ENCODE measurements around the gene APBA1.

APBA1 gene

GRCh38 chr9:69465473-69465872 lies 206.7 kb downstream of the APBA1 start:
- DNase-seq (ENCODE audit: low read depth), result no peak
- no peak for TF ChIP-seq CTCF (conservative IDR thresholded peaks at IDR 0.05; ENCODE audit: low read depth, low read length)
- H3K4me3 ChIP-seq (ENCODE audit: low read length), result no peak overlapping the region

- no peak for DNase-seq (ENCODE audit: low read depth)
- H3K4me3 ChIP-seq (ENCODE audit: low read length), result no peak overlapping the region
- no peak for TF ChIP-seq CTCF (conservative IDR thresholded peaks at IDR 0.05; ENCODE audit: low read depth, low read length)
Measured at GRCh38 chr9:69463497-69464068, 208.6 kb downstream of the APBA1 start.

GRCh38 chr9:69462394-69462793 lies 209.8 kb downstream of the APBA1 start:
- no peak for DNase-seq (ENCODE audit: low read depth)
- H3K4me3 ChIP-seq (ENCODE audit: low read length), result no peak overlapping the region
- no peak for TF ChIP-seq CTCF (conservative IDR thresholded peaks at IDR 0.05; ENCODE audit: low read depth, low read length)

- no peak for TF ChIP-seq CTCF (conservative IDR thresholded peaks at IDR 0.05; ENCODE audit: low read depth, low read length)
- DNase-seq (ENCODE audit: low read depth), result no peak
- no peak overlapping the region for H3K4me3 ChIP-seq (ENCODE audit: low read length)
Measured at GRCh38 chr9:69461103-69461887, 210.9 kb downstream of the APBA1 start.

- H3K4me3 ChIP-seq (ENCODE audit: low read length), result no peak overlapping the region
- no peak for TF ChIP-seq CTCF (conservative IDR thresholded peaks at IDR 0.05; ENCODE audit: low read depth, low read length)
- no peak for DNase-seq (ENCODE audit: low read depth)
Measured at GRCh38 chr9:69460012-69460411, 212.2 kb downstream of the APBA1 start.

- H3K4me3 ChIP-seq (ENCODE audit: low read length), result no peak overlapping the region
- no peak for TF ChIP-seq CTCF (conservative IDR thresholded peaks at IDR 0.05; ENCODE audit: low read depth, low read length)
- no peak for DNase-seq (ENCODE audit: low read depth)
Measured at GRCh38 chr9:69458176-69458575, 214.0 kb downstream of the APBA1 start.

GRCh38 chr9:69456201-69456600 lies 216.0 kb downstream of the APBA1 start:
- DNase-seq (ENCODE audit: low read depth), result no peak
- no peak for TF ChIP-seq CTCF (conservative IDR thresholded peaks at IDR 0.05; ENCODE audit: low read depth, low read length)
- H3K4me3 ChIP-seq (ENCODE audit: low read length), result no peak overlapping the region
